Measurements from ENCODE around the gene GEMIN7. TPM values are rescaled to one million over a fixed set of nuclear protein-coding genes. Genes with fewer than 3 reads are reported as not detected.
"Not testable (repeated sequence)": the region's sequence is repeated elsewhere in the genome, so short reads cannot be mapped to it uniquely, and the experiment has no call there.

Gene GEMIN7
- total RNA-seq, 1 donor from 2014 or later: 49.4 TPM

DNA sequence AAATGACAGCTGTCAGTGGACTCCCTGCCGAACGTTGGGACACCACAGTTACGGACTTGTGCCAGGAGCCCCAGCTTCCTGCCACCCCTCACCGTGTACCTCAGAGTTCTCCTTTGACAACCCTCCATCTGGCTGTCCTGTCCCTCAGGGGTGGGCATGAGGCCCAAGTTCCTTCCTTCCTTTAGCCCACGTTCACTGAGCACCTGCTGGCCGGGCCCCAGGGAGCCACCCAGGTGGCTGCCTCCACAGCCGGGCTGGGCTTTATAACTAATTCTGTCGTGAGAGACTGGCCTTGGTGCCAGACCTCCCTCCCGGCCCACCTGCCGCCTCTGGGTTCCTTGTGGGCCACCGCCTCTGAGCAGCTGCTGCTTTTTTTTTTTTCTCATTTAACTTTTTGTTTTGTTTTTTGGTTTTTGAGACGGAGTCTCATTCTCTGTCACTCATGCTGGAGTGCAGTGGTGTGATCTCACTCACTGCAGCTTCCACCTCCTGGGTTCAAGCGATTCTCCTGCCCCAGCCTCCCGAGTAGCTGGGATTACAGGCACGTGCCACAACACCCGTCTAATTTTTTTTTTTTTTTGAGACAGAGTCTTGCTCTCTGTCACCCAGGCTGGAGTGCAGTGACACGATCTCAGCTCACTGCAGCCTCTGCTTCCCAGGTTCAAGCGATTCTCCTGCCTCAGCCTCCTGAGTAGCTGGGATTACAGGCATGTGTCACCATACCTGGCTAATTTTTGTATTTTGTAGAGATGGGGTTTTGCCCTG lies 39.7 kb downstream of the GEMIN7 start:
- not testable (repeated sequence) for DNase-seq (ENCODE audit: low spot score); H3K9me3 Mint-ChIP-seq; H3K36me3 Mint-ChIP-seq (ENCODE audit: low read depth); H3K27ac Mint-ChIP-seq; H3K27me3 Mint-ChIP-seq (ENCODE audit: low read depth)
- Mint-ChIP-seq H3K4me1 (ENCODE audit: low read depth) (peaks cover 49% of the 10 kb centered on the region), H3K4me3 (ENCODE audit: low read depth) (peak overlapping the region; percentile 8)
- intact Hi-C loops (cut with micrococcal nuclease): loop anchor here (5.0 kb wide), 1 partner anchor 41 kb away; the partner anchor contains the start of genes GEMIN7 and ZNF296

DNA sequence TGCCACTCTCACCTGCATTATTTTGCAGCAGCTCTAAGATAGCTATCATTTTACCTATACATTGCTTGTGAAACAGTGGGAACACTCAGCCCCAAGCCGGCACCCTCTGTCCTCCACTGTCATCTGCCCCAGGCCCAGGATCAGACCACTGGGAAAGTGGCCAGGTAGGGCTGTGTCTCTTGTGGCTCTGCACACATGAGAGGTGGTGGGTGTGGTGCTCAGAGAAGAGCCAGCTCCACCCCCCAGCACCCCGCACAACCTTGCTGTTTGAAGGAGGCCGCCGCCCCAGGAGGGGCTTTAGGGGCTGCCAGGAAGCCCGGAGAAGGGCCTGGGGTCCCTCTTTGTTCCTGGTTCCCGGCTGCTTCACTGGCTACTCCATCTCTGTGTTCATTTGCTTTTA lies 40.5 kb downstream of the GEMIN7 start:
- H3K4me1 Mint-ChIP-seq (ENCODE audit: low read depth): peaks cover 49% of the 10 kb centered on the region
- no peak overlapping the region for H3K4me3 Mint-ChIP-seq (ENCODE audit: low read depth)
- DNase-seq (ENCODE audit: low spot score): no peak
- no peaks in the 10 kb centered on the region for H3K27me3 Mint-ChIP-seq (ENCODE audit: low read depth)
- H3K9me3 Mint-ChIP-seq: no peaks in the 10 kb centered on the region
- H3K27ac Mint-ChIP-seq: no peak overlapping the region
- intact Hi-C loops (cut with micrococcal nuclease): loop anchor here (5.0 kb wide), 1 partner anchor 42 kb away; the partner anchor contains the start of genes GEMIN7 and ZNF296
- no peaks in the 10 kb centered on the region for H3K36me3 Mint-ChIP-seq (ENCODE audit: low read depth)

DNA sequence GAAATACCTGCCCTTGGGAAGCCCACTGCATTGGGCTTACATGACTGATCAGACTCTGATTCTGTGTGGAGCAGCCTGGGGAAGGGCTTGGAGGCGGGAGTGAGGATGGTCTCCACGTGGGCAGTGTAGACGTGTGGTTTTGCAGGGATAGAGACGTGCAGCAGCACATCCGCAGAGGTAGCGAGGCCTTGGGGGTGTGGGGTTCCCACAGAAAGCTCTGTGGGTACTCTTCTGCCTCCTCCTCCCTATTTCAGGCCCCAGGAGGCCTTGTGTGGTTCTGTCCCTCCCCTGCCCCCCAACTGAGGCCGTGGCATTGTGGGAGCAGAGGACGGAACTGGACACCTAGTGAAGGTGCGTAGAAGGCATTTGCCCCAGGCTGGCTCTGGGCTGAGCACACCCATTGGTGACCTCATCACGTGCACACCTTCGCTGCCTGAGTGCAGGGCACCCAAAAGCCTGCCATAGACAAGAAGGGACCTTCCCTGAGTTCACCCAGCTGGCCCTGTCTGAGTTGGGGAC lies 42.8 kb downstream of the GEMIN7 start:
- no peak overlapping the region for H3K27ac Mint-ChIP-seq

DNA sequence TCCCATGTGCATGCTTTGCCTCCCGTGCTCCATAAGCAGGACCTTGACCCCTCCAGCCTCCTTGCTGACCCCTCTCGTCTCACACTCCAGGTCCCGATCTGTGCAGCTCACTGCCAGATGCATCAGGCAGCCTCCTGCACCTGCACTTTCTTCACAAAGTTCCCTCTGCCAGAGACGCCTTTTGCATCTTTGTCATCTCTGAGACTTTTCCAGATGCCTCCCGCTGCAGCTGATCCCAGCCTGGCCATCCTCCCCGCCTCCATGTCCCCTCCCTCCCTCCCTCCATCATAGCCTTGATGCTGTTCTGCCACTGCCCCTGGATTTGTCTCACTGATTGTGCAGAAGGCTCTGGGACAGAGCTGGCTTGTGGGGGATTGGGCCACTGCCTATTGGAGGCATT lies 43.8 kb downstream of the GEMIN7 start:
- Mint-ChIP-seq H3K4me3 (ENCODE audit: low read depth) (no peak overlapping the region), H3K36me3 (ENCODE audit: low read depth) (no peaks in the 10 kb centered on the region), H3K4me1 (ENCODE audit: low read depth) (peaks cover 24% of the 10 kb centered on the region), H3K27me3 (ENCODE audit: low read depth) (no peaks in the 10 kb centered on the region), H3K9me3 (no peaks in the 10 kb centered on the region), H3K27ac (no peak overlapping the region)
- DNase-seq (ENCODE audit: low spot score): no peak
- intact Hi-C loops (cut with micrococcal nuclease): no loop called here

More for the DNA sequence above, 42.8 kb downstream of the GEMIN7 start:
- no peak overlapping the region for H3K4me3 Mint-ChIP-seq (ENCODE audit: low read depth)
- no peaks in the 10 kb centered on the region for H3K27me3 Mint-ChIP-seq (ENCODE audit: low read depth)
- H3K9me3 Mint-ChIP-seq: no peaks in the 10 kb centered on the region
- peaks cover 33% of the 10 kb centered on the region for H3K4me1 Mint-ChIP-seq (ENCODE audit: low read depth)
- intact Hi-C loops (cut with micrococcal nuclease): no loop called here
- no peaks in the 10 kb centered on the region for H3K36me3 Mint-ChIP-seq (ENCODE audit: low read depth)
- no peak for DNase-seq (ENCODE audit: low spot score)

DNA sequence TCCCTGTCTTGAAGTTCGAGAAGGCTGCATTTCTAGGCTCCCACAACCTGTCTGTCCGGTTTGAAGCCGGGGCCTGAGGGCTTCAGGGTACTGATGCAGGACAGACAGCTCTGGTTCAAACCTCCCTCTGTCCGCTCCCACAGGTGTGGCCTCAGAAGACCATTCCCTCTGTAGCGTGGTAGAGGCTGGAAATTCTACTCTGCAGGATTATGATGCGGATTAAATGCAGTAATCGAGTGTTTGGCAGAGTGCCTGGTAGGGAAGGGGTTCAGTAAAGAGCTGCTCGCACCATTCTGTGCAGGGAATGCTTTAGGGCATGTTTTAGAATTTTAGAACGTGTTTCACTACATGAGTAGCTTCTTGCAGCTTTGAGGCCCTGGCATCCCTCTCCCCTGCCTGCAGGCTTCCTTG lies 44.4 kb downstream of the GEMIN7 start:
- no peaks in the 10 kb centered on the region for H3K27me3 Mint-ChIP-seq (ENCODE audit: low read depth)
- intact Hi-C loops (cut with micrococcal nuclease): no loop called here
- DNase-seq (ENCODE audit: low spot score): no peak
- H3K4me3 Mint-ChIP-seq (ENCODE audit: low read depth): no peak overlapping the region
- peaks cover 18% of the 10 kb centered on the region for H3K4me1 Mint-ChIP-seq (ENCODE audit: low read depth)
- no peaks in the 10 kb centered on the region for H3K9me3 Mint-ChIP-seq
- no peaks in the 10 kb centered on the region for H3K36me3 Mint-ChIP-seq (ENCODE audit: low read depth)
- H3K27ac Mint-ChIP-seq: no peak overlapping the region

DNA sequence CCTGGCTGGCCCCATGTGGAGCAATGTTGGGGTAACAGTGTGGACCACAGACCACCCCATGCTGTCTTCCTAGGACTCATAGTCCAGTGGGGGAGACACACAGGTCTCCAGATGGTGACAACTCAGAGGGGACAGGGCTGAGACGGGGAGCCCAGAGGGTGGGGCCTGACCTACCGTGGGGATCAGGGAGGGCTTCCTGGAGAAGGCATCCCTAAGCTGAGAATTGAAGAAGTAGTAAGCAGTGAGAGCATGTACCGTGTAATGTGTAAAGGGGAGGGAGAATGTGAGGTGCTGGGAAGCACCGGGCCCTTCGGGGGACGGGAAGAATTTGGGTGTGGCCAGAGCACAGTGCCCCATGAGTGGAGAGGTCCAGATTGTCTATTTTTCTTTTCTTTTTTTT lies 45.0 kb downstream of the GEMIN7 start:
- H3K27ac Mint-ChIP-seq: no peak overlapping the region
- DNase-seq (ENCODE audit: low spot score): no peak
- no peaks in the 10 kb centered on the region for H3K9me3 Mint-ChIP-seq
- H3K4me1 Mint-ChIP-seq (ENCODE audit: low read depth): peaks cover 13% of the 10 kb centered on the region
- intact Hi-C loops (cut with micrococcal nuclease): no loop called here
- no peaks in the 10 kb centered on the region for H3K27me3 Mint-ChIP-seq (ENCODE audit: low read depth)
- H3K4me3 Mint-ChIP-seq (ENCODE audit: low read depth): no peak overlapping the region
- H3K36me3 Mint-ChIP-seq (ENCODE audit: low read depth): no peaks in the 10 kb centered on the region

DNA sequence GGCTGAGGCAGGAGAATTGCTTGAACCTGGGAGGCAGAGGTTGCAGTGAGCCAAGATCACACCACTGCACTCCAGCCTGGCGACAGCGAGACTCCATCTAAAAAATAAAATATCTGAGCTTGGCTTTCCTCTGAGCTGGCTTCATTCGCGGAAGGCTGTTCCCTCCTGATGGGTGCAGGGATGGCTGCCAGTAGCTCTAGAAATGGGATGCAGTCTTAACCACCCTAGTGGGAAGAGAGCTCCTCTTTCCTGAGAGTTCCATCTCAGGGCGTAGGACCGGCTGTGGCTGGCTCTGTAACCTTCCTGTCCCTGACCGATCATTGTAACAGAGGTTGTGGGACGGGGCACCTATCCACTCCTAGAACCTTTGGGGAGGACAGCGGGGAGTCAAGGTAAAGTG lies 46.3 kb downstream of the GEMIN7 start:
- Mint-ChIP-seq H3K27ac (no peak overlapping the region), H3K9me3 (no peaks in the 10 kb centered on the region), H3K4me1 (ENCODE audit: low read depth) (peaks cover 11% of the 10 kb centered on the region), H3K27me3 (ENCODE audit: low read depth) (no peaks in the 10 kb centered on the region), H3K4me3 (ENCODE audit: low read depth) (no peak overlapping the region), H3K36me3 (ENCODE audit: low read depth) (no peaks in the 10 kb centered on the region)
- no peak for DNase-seq (ENCODE audit: low spot score)
- intact Hi-C loops (cut with micrococcal nuclease): no loop called here

DNA sequence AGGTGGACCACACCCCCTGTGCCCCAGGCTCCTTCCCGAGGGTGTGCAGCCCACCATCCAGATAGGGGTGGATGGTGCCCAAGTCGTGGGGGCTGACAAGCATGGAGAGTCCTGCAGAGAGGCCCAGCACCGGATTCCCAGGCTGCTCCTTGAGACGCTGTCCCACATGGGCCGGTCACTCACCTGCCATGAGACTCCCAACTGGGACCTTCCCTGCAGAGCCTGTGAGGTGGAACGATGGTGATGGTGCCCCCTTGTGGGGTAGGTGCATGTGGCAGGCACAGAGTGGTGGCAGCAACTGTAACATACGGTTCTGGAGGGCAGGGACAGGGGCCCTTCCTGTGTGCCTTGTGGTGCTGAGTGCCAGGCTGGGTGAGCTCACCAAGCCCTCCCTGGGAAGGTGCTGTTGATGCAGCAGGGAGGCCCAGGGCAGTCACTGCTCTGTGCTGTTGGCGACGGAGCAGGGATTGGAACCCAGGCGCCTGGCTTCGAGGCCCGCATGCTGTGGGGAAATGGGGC lies 47.0 kb downstream of the GEMIN7 start:
- H3K36me3 Mint-ChIP-seq (ENCODE audit: low read depth): no peaks in the 10 kb centered on the region
- intact Hi-C loops (cut with micrococcal nuclease): loop anchor here (2.0 kb wide), 1 partner anchor 49 kb away; the partner anchor contains the start of gene ZNF296
- DNase-seq (ENCODE audit: low spot score): peak; percentile 58
- H3K4me3 Mint-ChIP-seq (ENCODE audit: low read depth): no peak overlapping the region
- H3K27ac Mint-ChIP-seq: no peak overlapping the region
- H3K9me3 Mint-ChIP-seq: no peaks in the 10 kb centered on the region
- H3K27me3 Mint-ChIP-seq (ENCODE audit: low read depth): no peaks in the 10 kb centered on the region
- H3K4me1 Mint-ChIP-seq (ENCODE audit: low read depth): peaks cover 7% of the 10 kb centered on the region

DNA sequence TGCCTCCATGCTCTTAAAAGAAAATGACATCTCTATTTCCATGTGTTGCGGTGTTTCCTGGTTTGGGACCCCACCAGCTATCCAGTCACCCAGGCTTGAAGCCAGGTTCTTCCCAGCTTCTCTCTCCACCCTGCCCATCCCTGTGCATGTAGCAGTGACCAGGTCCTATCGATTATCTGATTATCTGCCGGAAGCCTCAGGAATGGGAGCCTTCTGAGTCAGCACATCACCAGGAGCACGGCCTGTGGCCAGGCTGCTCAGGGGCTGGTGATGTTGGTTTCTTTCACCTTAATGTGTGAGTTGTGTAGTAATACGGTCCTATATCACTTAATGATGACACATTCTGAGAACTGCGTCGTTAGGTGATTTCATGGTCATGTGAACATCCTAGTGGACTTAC lies 47.6 kb downstream of the GEMIN7 start:
- Mint-ChIP-seq H3K4me1 (ENCODE audit: low read depth) (peaks cover 1% of the 10 kb centered on the region), H3K27ac (no peak overlapping the region), H3K4me3 (ENCODE audit: low read depth) (no peak overlapping the region), H3K27me3 (ENCODE audit: low read depth) (no peaks in the 10 kb centered on the region), H3K9me3 (no peaks in the 10 kb centered on the region), H3K36me3 (ENCODE audit: low read depth) (no peaks in the 10 kb centered on the region)
- intact Hi-C loops (cut with micrococcal nuclease): loop anchor here (2.0 kb wide), 1 partner anchor 50 kb away; the partner anchor contains the start of gene ZNF296
- no peak for DNase-seq (ENCODE audit: low spot score)

DNA sequence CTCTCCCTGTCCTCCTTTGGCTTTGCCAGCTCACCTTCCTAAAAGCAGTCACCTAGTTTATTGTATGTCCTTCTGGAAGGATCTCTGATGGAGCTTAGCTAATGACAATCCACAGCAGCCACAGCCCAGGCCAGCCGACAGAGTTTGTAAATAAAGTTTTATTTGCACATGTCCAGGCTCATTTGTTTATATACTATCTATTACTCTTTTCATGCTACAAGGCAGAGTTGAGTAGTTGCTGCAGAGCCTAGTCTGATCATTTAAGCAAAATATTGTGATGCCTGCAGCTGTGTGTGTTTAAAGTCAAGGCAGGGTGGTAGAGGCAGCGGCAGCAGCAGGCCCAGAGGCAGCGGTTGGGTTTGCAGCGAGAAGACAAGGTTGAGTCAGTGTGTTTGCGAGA lies 49.1 kb downstream of the GEMIN7 start:
- Mint-ChIP-seq H3K27ac (no peak overlapping the region), H3K36me3 (ENCODE audit: low read depth) (no peaks in the 10 kb centered on the region), H3K4me3 (ENCODE audit: low read depth) (no peak overlapping the region), H3K4me1 (ENCODE audit: low read depth) (no peaks in the 10 kb centered on the region), H3K9me3 (no peaks in the 10 kb centered on the region), H3K27me3 (ENCODE audit: low read depth) (no peaks in the 10 kb centered on the region)
- DNase-seq (ENCODE audit: low spot score): no peak
- intact Hi-C loops (cut with micrococcal nuclease): no loop called here

DNA sequence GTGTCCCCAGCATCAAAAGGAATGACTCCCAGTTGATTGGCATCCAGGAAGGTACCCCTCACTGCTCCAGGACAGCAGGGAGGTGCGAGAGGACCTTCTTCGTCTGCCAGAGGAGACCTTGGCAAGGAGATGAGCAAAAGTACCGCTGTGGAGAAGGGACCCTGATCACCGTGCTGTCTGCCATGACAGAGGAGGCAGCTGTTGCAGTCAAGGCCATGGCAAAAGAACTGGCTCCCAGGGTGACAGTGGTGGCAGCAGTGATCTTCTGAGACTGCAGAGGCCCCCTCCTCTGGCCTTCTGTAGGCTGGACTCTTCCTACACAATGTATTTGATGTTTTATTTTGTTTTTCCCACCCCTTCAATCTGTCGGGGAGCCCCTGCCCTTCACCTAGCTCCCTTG lies 49.7 kb downstream of the GEMIN7 start:
- no peak overlapping the region for H3K27ac Mint-ChIP-seq
- H3K4me3 Mint-ChIP-seq (ENCODE audit: low read depth): no peak overlapping the region
- no peaks in the 10 kb centered on the region for H3K36me3 Mint-ChIP-seq (ENCODE audit: low read depth)
- H3K4me1 Mint-ChIP-seq (ENCODE audit: low read depth): no peaks in the 10 kb centered on the region
- no peaks in the 10 kb centered on the region for H3K27me3 Mint-ChIP-seq (ENCODE audit: low read depth)
- no peak for DNase-seq (ENCODE audit: low spot score)
- H3K9me3 Mint-ChIP-seq: no peaks in the 10 kb centered on the region
- intact Hi-C loops (cut with micrococcal nuclease): no loop called here

DNA sequence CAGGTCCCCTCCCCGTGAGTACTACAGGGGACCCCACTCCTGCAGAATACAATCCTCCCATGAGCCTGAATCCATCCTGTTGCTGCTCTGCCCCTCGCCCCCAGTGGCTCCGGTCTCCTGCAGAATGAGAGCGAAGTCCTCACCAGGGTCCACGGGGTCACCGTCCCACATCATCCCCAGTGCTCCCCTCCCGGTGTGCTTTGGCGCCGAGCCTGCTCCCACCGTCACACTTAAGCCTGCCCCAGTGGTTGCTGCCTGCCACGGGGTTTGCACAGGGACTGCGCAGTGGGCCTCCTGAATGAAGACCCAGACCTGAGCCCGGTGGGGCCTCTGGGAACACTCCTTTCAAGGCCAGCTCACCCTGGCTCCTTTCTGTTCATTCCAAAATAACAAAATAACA lies 51.2 kb downstream of the GEMIN7 start:
- H3K27ac Mint-ChIP-seq: no peak overlapping the region
- H3K9me3 Mint-ChIP-seq: no peaks in the 10 kb centered on the region
- H3K36me3 Mint-ChIP-seq (ENCODE audit: low read depth): no peaks in the 10 kb centered on the region
- no peak overlapping the region for H3K4me3 Mint-ChIP-seq (ENCODE audit: low read depth)
- no peaks in the 10 kb centered on the region for H3K27me3 Mint-ChIP-seq (ENCODE audit: low read depth)
- no peak for DNase-seq (ENCODE audit: low spot score)
- intact Hi-C loops (cut with micrococcal nuclease): no loop called here
- H3K4me1 Mint-ChIP-seq (ENCODE audit: low read depth): no peaks in the 10 kb centered on the region

DNA sequence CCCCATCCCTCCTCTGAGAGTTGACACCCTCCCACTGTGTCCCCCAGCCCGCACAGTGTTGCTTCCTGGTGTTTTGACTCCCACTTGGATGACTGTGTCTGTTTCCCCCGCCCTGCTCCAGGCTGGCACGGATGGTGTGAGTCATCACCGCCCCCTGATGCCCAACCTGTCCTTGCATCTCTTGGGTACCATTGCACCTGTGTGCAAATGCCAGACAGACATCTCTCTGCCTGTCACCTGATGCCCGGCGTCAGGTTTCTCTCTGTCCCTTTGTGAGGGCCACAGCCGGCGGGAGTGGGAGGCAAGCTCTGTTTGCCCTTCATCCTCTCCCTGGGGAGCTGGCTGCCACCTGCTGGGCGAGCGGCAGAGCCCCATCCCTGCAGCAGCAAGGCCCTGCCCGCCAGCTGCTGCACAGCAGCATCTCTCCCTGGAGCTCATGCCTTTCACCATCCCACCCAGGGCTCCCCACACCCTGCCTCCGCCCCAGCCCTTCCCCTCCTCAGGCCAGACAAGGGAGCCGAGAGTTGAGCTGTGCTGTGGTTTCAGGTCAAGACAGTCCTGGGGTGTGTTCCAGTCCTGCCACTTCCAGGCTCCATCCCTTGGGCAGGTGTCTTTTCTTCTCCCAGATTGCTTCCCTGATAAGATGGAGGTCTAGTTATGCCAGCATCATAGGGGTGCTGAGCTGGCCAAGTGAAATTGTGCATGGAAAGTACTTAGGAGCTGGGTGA lies 52.0 kb downstream of the GEMIN7 start:
- Mint-ChIP-seq H3K36me3 (ENCODE audit: low read depth) (no peaks in the 10 kb centered on the region), H3K4me1 (ENCODE audit: low read depth) (no peaks in the 10 kb centered on the region), H3K27ac (no peak overlapping the region), H3K9me3 (no peaks in the 10 kb centered on the region), H3K4me3 (ENCODE audit: low read depth) (no peak overlapping the region), H3K27me3 (ENCODE audit: low read depth) (no peaks in the 10 kb centered on the region)
- no peak for DNase-seq (ENCODE audit: low spot score)
- intact Hi-C loops (cut with micrococcal nuclease): no loop called here

Data from activated T-helper 2 cell treated with anti-CD3 and anti-CD28 coated beads, Interferon-gamma antibody, Interleukin-2, Interleukin-4, amounts not matched to agents 10 μg/mL and 5 μg/mL and 100 μg/mL, durations not matched to agents 14 hours and 24 hours and 36 hours (primary cell).